Measurements from ENCODE around the gene LRP1B.
A peak's percentile ranks its signal among the peaks of the same experiment; 100 is the strongest.
"Not testable (repeated sequence)": the region's sequence is repeated elsewhere in the genome, so short reads cannot be mapped to it uniquely, and the experiment has no call there.

LRP1B gene

DNA sequence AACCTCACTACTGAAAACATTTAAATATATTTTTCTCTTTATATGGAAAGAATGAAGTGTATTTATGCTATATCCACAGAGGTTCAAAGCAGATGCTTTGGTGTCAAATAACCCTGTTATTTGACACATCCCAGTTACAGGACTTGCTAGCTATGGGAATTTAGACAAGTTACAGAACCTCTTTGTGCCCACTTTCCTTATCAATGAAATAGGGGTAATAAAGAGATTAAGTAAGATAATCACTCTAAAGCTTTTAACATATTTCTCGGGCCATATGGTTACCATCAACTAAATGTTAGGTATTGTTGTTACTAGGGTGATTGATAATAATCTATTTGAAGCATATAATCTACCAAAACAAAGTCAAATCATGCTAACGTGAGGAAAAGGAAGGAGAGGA, 1690.0 kb downstream of the LRP1B start:
- DNase-seq (ENCODE audit: low read depth), result peak; percentile 21

DNA sequence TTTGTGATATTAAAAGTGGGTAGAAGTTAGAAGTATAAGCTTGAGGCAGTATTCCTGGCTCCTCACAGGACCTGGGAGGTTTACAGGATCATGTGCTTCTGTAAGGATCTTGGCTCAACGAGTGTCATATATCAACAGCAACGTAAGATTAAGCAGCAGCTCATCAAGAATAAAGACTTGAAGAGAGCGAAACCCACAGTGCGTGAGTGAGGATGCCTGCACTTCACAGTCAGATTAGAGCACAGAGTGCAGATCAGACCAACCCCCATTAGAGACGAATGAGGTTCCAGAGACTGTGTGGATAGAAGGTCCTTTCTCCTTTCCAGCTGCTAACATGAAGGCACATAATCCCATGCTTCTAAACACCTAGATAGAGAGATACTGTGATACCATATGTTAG, 1693.9 kb downstream of the LRP1B start:
- peak; percentile 36 for DNase-seq (ENCODE audit: low read depth)

DNA sequence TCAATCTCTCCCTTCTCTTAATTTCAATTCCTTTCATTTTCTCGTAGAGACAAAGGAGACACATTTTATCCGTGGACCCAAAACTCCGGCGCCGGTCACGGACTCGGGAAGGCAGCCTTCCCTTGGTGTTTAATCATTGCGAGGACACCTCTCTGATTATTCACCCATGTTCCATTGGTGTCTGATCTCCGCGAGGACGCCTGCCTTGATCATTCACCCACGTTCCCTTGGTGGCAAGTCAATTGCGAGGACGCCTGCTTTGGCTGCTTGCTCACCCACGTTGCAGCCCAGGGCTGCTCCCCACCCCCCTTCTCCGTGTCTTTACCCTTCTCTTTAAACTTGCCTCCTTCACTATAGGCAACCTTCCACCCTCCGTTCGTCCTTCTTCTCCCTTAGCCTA, 1703.8 kb downstream of the LRP1B start:
- not testable (repeated sequence) for DNase-seq (ENCODE audit: low read depth)

DNA sequence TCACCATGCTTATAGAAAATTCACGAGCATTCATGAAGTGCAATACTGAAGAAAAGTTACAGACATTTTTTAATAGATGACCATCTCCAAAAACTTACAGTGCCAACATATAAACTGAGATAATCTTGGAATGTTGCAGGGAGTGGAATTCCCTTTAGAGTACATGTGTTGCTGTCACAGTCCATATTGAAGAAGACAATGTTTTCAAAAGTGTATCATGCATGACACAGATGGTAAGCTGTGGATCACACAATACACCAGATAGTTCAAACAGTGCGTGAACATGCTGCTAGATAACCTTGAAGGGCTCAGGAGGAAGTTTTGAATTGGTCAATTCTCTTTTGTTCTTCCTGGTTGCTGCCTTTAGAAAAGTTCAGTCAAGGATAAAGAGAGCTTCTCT, 1706.3 kb downstream of the LRP1B start:
- DNase-seq (ENCODE audit: low read depth), result no peak

DNA sequence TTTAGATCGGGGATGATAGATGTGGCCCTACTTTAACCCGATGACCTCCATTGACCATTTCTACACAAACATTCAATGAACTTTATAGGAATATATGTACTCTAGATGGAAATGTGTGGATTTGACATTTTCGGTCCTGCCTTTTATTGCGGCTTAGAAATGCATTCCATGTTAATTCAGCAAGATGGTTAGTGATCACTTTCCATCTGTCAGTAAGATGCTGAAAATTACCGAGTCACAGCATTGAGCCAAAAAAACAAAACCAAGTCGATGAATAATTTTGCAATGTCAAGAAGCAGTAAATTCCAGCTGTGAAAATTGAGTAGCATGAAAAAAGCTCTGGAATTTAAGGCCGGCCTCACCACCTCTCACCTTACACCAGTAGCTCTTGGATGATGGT, 1708.1 kb downstream of the LRP1B start:
- no peak for DNase-seq (ENCODE audit: low read depth)

DNA sequence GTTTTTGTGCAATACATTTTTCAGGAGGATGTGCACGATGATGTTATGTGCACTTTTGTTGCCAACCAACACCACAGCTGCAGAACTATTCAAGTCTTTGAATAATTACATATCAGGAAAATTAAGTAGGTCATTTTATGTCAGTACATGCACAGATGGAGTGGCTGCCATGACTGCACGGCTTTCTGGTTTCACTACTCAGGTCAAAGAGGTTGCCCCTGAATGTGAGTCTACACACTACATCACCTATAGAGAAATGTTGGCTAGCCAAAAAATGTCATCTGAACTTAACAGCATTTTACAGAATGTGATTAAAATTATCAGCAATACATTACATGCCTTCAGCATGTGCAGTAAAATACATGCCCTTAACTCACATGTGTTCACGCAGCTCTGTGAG, 1713.3 kb downstream of the LRP1B start:
- DNase-seq (ENCODE audit: low read depth), result no peak

DNA sequence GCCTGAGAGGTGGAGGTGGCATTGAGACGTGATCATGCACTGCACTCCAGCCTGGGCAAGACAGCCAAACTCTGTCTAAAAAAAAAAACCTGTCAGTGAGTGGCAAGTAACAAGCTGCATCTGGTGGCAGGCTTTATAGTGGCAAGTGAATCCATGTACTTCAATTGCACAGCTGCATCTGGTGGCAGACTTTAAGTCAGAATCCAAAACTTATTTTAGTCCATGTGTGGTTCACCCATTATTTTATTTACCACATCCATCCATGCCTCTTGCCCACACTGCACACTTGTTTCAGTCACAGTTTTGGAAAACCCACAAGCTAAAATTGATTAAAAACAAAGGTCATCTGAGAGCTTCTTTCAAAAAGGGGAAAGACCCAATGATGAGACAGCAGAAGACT, 1714.2 kb downstream of the LRP1B start:
- DNase-seq (ENCODE audit: low read depth), result no peak

DNA sequence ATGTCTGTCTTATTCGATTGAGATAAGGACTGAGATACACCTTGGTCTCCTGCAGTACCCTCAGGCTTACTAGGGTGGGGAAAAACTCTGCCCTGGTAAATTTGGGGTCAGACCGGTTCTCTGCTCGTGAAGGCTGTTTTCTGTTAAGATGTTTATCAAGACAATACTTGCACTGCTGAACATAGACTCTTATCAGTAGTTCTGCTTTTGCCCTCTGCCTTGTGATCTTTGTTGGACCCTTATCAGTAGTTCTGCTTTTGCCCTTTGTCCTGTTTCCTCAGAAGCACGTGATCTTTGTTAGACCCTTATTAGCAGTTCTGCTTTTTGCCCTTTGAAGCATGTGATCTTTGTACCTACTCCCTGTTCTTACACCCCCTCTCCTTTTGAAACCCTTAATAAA, 1715.8 kb downstream of the LRP1B start:
- not testable (repeated sequence) for DNase-seq (ENCODE audit: low read depth)

DNA sequence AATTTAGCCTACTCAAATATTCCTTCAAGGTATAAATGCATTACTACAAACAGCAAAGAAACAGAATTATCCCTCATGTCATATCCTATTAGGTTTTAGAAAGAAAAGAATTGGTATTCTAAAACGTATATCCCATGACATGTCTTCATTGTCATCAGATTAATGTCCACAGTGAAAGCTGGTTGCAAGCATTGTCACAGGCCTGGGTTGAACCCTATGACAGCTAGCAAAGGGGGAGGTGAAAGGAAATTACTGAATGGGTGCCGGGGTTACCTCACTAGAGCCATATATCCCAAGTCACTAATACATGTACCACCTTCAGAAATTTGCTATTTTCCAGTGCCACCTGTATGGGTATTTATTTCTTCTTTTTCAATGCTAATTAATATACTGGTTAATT, 1720.1 kb downstream of the LRP1B start:
- DNase-seq (ENCODE audit: low read depth), result no peak

DNA sequence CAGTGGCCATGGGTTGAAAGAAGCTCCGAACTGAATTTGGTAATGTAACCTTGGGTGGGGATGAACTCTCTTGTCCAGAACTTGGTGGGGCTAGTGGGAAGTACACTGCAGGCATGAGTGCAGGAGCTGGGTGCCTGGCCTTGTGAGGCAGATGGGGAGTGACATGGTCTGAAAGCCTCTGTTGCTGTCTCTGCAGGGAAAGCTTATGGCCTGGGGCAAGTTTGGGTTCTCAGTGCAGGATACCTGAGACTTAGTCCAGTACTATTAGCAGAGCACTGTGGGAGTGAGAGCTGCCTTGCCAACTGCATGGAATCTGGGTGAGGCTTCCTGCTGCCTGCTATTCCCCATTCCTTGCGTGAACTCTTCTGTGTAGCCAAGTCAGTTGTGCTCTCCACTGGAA, 1729.8 kb downstream of the LRP1B start:
- DNase-seq (ENCODE audit: low read depth), result no peak

DNA sequence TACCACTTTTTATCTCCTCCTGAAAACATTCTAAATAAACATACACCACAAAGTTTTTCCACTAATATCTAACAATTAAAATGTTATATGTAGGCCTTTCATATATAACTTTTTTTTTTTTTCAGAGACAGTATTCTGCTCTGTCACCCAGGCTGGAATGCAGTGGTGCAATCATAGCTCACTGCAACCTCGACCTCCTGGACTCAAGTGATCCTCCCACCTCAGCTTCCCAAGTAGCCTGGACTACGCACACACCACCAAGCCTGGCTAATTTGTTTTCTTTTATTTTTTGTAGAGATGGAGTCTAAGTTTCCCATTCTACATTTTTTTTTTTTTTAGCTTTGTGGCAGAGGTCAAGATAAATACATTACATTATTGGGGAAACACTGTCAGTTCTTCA, 1738.0 kb downstream of the LRP1B start:
- peak; percentile 75 for DNase-seq (ENCODE audit: low read depth)

DNA sequence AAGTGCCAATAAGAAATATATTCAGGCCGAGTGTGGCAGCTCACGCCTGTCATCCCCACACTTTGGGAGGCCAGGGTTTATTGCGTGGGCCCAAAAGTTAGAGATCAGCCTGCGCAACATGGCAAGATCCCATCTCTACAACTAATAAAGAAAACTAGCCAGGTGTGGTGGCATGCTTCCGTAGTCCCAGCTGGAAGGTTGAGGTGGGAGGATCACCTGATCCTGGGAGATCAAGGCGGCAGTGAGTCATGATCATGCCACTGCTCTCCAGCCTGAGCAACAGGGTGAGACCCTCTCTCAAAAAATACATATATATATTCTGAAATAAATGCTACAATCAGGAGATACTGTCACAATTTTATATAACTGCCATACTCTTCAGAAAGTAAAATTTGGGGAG, 1745.9 kb downstream of the LRP1B start:
- no peak for DNase-seq (ENCODE audit: low read depth)

DNA sequence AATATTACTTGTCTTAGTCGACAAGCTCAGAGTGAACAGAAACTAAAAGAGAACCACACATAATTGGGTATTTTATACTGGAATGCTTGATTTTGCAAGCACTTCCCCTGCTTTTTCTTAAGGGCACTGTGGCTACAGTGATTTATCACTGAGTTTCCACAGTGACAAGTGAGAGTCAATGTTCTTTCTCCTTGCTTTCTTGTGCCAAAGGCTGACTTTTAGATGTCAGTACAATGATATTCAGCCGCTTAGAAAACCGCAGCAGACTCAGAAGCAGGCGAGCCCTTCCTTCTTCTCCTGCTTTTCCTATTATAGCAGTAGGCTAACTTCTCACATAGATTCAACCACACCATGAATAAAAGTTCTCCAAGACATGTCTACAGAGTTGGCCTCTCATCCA, 1747.0 kb downstream of the LRP1B start:
- peak; percentile 43 for DNase-seq (ENCODE audit: low read depth)

DNA sequence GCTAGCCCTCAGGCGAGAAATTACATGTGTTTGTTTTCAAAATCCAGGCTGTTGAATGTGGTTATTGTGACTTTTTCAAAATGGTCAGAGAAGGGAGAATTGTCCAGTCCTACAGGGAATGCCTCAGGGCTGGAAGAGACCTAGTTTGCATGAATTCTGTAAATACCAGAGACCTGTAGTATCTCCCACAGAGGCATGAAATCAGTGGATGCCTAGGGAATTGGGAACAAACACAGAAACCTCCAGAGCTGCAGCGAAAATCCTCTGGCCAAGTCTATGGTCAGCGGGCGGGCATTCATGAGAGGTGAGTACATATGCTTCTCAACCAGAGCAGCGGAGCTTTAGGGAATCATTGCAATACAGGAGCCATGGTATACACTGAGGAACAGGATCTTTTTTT, 1754.1 kb downstream of the LRP1B start:
- DNase-seq (ENCODE audit: low read depth), result no peak

DNA sequence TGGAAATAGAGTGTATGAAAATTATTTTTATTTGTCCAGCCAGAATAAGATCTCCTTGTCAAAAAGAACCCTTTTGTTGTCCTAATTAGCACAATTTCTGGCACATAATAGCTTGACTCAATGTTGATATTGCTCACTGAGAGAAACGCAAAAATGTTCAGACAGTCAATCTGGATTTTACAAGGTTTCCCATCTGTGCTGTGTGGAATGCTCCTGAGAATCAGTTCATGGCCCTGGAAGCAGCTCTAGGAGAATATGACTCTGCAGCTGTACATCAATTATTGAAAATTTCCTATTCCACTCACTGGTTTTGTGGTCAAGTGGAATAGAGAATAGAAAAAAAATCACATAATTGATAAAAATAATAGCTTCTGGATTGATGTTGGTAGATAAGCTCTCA, 1767.7 kb downstream of the LRP1B start:
- DNase-seq (ENCODE audit: low read depth), result no peak

DNA sequence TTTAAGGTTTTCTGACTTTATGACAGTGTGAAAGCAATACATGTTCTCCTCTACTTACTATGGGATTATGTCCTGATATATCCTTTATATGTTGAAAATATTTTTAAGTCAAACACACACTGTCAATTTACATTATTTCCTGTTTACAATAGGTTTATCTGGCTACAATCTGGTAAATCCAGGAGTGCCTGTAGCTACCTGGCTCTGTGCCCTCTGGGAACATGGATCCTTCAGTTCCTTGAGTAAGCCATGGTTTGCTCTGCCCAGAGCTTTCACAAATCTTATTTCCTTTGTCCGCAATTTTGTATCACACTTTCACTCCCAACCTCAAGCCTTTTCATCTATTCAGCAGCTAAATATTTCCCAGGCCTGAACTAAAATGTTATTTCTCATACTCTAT, 1768.5 kb downstream of the LRP1B start:
- DNase-seq (ENCODE audit: low read depth), result no peak

DNA sequence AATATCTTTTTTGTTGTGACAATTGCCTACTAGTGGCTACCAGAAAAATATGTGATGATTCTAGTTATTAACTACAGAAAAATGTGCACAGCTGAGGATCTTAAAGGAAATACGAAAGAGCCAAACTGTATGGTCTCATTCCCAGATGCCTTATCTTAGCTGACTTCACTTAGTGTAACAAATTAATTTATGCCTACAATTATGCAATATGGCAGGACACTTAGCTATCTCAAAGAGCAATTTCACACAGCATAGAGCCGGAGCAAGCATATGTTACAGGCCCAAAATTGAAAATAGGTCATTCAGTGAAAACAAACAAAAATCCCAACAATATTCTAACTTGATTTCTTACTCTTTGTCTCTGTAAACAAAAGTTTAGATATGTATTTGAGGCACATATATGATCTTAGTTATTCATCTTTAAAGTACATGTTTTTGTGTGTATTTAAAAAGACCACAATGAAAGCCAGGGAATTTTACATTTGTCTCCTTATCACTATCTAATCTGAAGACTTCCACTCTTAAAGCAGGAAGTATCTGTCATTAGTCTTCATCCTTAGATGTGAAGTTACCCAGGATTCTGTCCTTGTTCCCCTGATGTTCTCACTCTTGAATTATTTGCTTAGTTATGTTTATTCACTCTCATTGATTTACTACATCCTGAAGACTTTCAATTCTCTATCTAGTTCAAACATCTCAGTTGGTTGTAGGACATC, 1771.6 kb downstream of the LRP1B start:
- peak; percentile 78 for DNase-seq (ENCODE audit: low read depth)

DNA sequence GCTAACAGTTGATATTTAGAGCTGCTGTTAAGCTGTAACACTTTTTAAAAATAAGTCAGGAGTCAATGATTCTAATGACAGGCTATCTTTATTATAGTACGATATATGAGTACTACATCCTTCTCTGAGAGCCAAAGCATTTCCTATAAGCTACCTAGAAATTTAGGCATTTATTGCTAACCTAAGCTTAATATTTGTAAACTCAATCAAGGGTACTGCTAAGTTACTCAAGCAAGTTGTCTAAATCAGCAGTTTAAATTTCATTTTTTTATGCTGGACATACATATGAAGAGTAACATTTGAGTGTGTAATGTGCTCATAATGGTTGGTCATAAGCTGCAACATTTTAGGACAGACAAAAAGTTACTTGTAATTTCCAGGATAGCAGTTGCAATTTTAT, 1774.1 kb downstream of the LRP1B start:
- no peak for DNase-seq (ENCODE audit: low read depth)

DNA sequence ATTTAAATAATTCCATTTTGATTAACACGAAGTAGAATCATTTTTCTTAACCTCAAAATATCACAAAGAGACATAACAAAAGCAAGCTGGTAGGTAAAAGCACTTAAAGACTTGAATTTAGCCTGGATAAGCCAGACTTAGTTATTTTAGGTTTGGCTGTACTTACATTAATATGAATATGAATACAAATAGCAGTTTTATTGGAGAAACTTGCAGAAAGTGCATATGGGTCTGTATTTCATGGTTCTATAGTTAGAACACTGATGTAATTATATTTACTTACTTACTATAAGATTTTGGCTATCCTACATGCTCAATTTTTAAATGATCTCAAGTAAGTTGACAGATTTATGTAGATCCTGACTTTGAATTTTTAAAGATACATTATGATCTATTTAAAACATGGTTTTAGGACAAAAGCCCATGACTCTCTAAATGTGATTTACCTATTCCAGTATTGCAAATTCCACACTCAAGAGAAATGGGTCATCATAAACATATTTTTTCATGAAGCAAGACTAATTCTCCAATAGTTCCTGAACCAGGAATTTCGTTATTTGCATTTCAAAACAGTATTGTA, 1775.2 kb downstream of the LRP1B start:
- no peak for DNase-seq (ENCODE audit: low read depth)

DNA sequence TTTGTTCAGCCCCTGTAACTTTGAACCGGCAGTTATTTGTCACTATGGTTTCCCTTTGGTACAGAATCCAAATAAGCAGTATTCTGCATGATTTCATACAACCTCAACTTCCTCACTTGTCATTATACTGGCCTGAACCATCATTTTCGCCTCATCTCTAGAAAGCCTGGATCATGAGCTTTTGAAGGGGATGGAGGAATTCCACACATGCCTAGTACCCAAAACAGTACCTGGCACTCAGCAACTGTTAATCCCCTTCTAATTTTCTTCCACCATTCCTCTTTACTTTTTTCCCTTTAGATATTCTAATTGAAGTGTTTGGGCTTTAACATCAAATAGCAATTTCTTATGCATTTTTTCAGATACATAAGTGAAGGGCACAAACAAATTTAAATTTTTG, 1776.3 kb downstream of the LRP1B start:
- DNase-seq (ENCODE audit: low read depth), result no peak

DNA sequence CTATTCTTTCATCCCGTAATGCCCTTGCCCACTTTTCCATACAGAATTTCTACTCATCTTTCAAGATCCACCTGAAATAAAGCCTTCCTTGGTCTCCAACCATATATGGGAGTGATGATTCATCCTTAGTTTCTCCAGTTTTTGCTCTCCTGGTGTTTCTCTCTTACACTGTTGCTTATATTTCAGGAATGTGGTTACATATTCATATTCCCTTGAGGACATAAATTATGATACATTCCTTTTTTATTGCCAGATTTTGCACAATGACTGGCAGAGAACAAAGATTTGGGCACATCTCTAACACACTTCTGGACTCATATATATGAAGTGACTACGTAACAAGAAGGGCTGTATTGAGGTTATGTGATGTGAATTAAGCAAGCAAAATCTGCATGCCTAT, 1777.3 kb downstream of the LRP1B start:
- DNase-seq (ENCODE audit: low read depth), result peak; percentile 85

DNA sequence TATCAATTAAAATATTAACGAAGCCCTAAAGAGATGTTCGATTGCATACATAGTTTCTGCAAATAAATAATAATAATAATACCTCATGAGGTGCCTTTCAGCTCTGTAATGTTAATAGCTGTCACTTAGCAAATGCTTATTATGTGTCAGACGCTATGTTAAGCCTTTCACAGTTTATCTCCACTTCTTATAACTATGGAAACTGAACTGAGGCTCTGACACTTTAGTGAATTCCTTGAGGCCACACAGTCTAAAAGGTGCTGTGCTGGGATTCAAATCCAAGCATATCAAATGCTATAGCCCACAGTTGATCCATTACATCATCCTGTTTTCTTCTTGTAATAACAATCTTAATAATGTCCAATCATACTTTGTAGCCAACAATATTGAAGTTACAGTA, 1779.1 kb downstream of the LRP1B start:
- no peak for DNase-seq (ENCODE audit: low read depth)

DNA sequence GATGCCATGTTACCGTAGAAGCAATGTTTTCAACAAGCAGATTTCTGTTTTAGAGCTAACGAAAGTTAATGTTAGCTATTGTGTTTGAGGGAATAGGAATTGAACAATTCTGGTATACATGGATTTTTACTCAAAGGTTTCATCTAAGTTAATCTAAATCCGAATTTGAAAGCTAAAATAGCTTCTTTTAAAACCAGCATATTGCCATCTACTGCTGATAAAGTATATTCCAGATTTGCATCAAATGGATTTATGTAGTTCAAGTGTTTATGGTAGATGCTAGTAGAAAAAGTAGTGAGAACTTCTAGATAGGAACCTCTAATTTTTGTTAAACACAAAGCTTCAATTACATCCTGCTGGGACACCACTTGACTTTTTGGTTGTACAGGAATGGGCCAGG, 1781.1 kb downstream of the LRP1B start:
- DNase-seq (ENCODE audit: low read depth), result no peak

DNA sequence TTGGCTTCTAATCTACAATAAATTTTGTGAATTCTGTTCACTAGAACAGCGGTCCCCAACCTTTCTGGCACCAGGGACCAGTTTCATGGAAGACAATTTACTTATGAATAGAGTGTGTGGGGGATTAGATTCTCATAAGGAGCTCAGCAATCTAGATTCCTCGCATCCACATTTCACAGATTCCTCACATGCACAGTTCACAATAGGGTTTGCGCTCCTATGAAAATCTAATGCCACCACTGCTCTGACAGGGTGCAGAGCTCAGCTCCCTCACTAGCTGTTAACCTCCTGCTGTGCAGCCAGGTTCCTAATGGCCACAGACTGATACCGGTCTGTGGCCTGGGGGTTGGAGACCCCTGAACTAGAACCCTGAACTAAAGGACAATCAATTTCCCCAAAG, 1782.0 kb downstream of the LRP1B start:
- no peak for DNase-seq (ENCODE audit: low read depth)

Data from amniotic epithelial cell (primary cell).